OCI-LY1 (cell line): Measurements from ENCODE around the gene ZNF831.

Experiments used
- H2AFZ ChIP-seq: fragments of 200-600 bp; sonication (generic), shearing (Covaris generic); 2 replicates; pipeline ENCODE4 v1.6.0; 2014; ENCODE audit warnings: antibody characterized with exemption, mild to moderate bottlenecking, low read length
- H3F3A ChIP-seq: fragments of 200-600 bp; sonication (generic), shearing (Covaris generic); 2 replicates; pipeline ENCODE4 v1.6.0; 2014; ENCODE audit warnings: mild to moderate bottlenecking, antibody characterized with exemption, low read length, moderate library complexity; ENCODE audit not compliant: insufficient read depth
- H3K27ac ChIP-seq: fragments of 200-600 bp; sonication (generic); 2 replicates; pipeline ENCODE4 v1.5.1; 2014; ENCODE audit warnings: low read length, mixed run types, mild to moderate bottlenecking, low read depth; ENCODE audit not compliant: poor library complexity, severe bottlenecking
- H3K27me3 ChIP-seq: fragments of 200-600 bp; sonication (generic); 2 replicates; pipeline ENCODE4 v1.6.0; 2014; ENCODE audit warnings: antibody characterized with exemption, mild to moderate bottlenecking, low read length, moderate library complexity; ENCODE audit not compliant: insufficient read depth
- H3K36me3 ChIP-seq: fragments of 200-600 bp; sonication (generic); 2 replicates; pipeline ENCODE4 v1.6.1; 2014; ENCODE audit warnings: mild to moderate bottlenecking, antibody characterized with exemption, low read length, moderate library complexity, mixed read lengths; ENCODE audit not compliant: insufficient read depth
- H3K4me1 ChIP-seq: fragments of 200-600 bp; sonication (generic); 2 replicates; pipeline ENCODE4 v1.5.1; 2014; ENCODE audit warnings: mild to moderate bottlenecking, low read length, moderate library complexity; ENCODE audit not compliant: insufficient read depth, severe bottlenecking
- H3K4me2 ChIP-seq: fragments of 200-600 bp; sonication (generic), shearing (Covaris generic); 2 replicates; pipeline ENCODE4 v1.6.1; 2014; ENCODE audit warnings: low read length
- H3K4me3 ChIP-seq: fragments of 200-600 bp; sonication (generic); 2 replicates; pipeline ENCODE4 v1.5.1; 2014; ENCODE audit warnings: low read length, low read depth, mild to moderate bottlenecking, mixed read lengths; ENCODE audit not compliant: poor library complexity, severe bottlenecking
- H3K79me2 ChIP-seq: fragments of 200-600 bp; shearing (Covaris generic); 2 replicates; pipeline ENCODE4 v1.6.1; 2016; ENCODE audit warnings: mixed run types, low read length, mixed read lengths; ENCODE audit not compliant: insufficient read depth
- H3K9ac ChIP-seq: fragments of 200-600 bp; sonication (generic), shearing (Covaris generic); 2 replicates; pipeline ENCODE4 v1.6.1; 2014; ENCODE audit warnings: mild to moderate bottlenecking, low read length, mixed read lengths
- H3K9me2 ChIP-seq: fragments of 200-600 bp; sonication (generic), shearing (Covaris generic); 2 replicates; pipeline ENCODE4 v1.6.1; 2014; ENCODE audit warnings: low read depth, mild to moderate bottlenecking, low read length, mixed read lengths
- H3K9me3 ChIP-seq: fragments of 200-600 bp; shearing (Covaris generic); 2 replicates; pipeline ENCODE4 v1.6.1; 2014; ENCODE audit warnings: low read length, mixed read lengths
- H4K20me1 ChIP-seq: fragments of 200-600 bp; sonication (generic), shearing (Covaris generic); 2 replicates; pipeline ENCODE4 v1.6.0; 2016; ENCODE audit warnings: mild to moderate bottlenecking, low read length; ENCODE audit not compliant: insufficient read depth
- EZH2 ChIP-seq: fragments of 200-600 bp; sonication (generic), shearing (Covaris generic); IDR thresholded peaks from 2 replicates; pipeline ENCODE4 v1.8.0; 2017; ENCODE audit warnings: borderline replicate concordance, mixed run types, mild to moderate bottlenecking, antibody characterized with exemption, low read length, moderate library complexity, mixed read lengths
- TF ChIP-seq, protein P1 (sequence below): fragments of 200-600 bp; sonication (generic), shearing (Covaris generic); IDR thresholded peaks from 2 replicates; pipeline ENCODE4 v1.5.1; 2017; ENCODE audit warnings: mild to moderate bottlenecking, antibody characterized with exemption, low read length, moderate library complexity, mixed read lengths

The ZNF831 gene

GRCh38 chr20:59269411-59270025, 105.9 kb downstream of the ZNF831 start:
- H3K4me3 ChIP-seq = no peak overlapping the region
- no peak overlapping the region for H3K9ac ChIP-seq
- H3F3A ChIP-seq = no peaks in the 10 kb centered on the region
- no peaks in the 10 kb centered on the region for H3K36me3 ChIP-seq
- TF ChIP-seq EZH2 = no peak
- TF ChIP-seq, protein P1, sequence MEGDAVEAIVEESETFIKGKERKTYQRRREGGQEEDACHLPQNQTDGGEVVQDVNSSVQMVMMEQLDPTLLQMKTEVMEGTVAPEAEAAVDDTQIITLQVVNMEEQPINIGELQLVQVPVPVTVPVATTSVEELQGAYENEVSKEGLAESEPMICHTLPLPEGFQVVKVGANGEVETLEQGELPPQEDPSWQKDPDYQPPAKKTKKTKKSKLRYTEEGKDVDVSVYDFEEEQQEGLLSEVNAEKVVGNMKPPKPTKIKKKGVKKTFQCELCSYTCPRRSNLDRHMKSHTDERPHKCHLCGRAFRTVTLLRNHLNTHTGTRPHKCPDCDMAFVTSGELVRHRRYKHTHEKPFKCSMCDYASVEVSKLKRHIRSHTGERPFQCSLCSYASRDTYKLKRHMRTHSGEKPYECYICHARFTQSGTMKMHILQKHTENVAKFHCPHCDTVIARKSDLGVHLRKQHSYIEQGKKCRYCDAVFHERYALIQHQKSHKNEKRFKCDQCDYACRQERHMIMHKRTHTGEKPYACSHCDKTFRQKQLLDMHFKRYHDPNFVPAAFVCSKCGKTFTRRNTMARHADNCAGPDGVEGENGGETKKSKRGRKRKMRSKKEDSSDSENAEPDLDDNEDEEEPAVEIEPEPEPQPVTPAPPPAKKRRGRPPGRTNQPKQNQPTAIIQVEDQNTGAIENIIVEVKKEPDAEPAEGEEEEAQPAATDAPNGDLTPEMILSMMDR = no peak
- H3K27me3 ChIP-seq = 0 out of 2 replicates have a peak, but pooled peaks cover 4% of the 10 kb centered on the region
- no peak overlapping the region for H2AFZ ChIP-seq
- no peaks in the 10 kb centered on the region for H3K9me2 ChIP-seq
- no peaks in the 10 kb centered on the region for H3K4me1 ChIP-seq
- no peaks in the 10 kb centered on the region for H4K20me1 ChIP-seq
- H3K9me3 ChIP-seq = no peaks in the 10 kb centered on the region
- no peak overlapping the region for H3K4me2 ChIP-seq
- H3K27ac ChIP-seq = no peak overlapping the region
- no peaks in the 10 kb centered on the region for H3K79me2 ChIP-seq

GRCh38 chr20:59270380-59270779, 106.8 kb downstream of the ZNF831 start:
- H3F3A ChIP-seq = no peaks in the 10 kb centered on the region
- H3K9me3 ChIP-seq = no peaks in the 10 kb centered on the region
- no peaks in the 10 kb centered on the region for H3K4me1 ChIP-seq
- H3K36me3 ChIP-seq = no peaks in the 10 kb centered on the region
- H2AFZ ChIP-seq = no peak overlapping the region
- H4K20me1 ChIP-seq = no peaks in the 10 kb centered on the region
- no peak for TF ChIP-seq EZH2
- TF ChIP-seq, protein P1 = no peak
- H3K4me2 ChIP-seq = no peak overlapping the region
- no peak overlapping the region for H3K9ac ChIP-seq
- no peak overlapping the region for H3K4me3 ChIP-seq
- H3K27me3 ChIP-seq = 0 out of 2 replicates have a peak, but pooled peaks cover 4% of the 10 kb centered on the region
- H3K27ac ChIP-seq = no peak overlapping the region
- no peaks in the 10 kb centered on the region for H3K9me2 ChIP-seq
- H3K79me2 ChIP-seq = no peaks in the 10 kb centered on the region

DNA sequence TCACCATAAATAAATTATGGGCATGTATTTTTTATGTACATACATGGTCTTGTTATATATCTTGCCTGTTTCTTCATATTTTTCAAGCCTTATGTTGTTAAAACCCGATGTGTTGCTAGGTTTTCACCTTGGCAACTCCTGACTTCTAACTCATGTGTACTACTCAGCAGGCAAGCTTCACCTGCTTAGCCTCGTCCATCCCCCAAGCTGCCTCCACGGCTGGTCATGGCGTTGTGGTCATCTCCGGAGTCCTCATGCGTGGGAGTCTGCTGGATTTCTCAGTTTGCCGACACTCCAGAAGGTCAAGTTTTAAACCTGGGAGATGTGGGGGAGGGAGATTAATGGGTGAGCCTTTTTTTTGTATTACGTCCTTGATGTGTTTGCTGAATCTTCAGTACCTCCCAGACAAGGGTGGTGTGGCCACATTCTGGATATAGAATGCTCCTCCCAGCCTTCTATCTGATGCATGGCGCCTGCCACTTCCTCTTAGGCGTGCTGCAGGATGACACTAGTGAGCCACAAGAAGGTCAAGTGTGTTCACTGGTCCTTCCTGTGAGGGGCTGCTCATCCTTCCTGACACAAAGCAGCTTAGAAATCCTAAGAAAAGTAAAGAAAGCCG, 110.2 kb downstream of the ZNF831 start:
- H3K36me3 ChIP-seq = no peaks in the 10 kb centered on the region
- no peaks in the 10 kb centered on the region for H3K79me2 ChIP-seq
- H3K4me1 ChIP-seq = no peaks in the 10 kb centered on the region
- H3F3A ChIP-seq = no peaks in the 10 kb centered on the region
- no peaks in the 10 kb centered on the region for H3K9me3 ChIP-seq
- H3K27me3 ChIP-seq = 0 out of 2 replicates have a peak, but pooled peaks cover 4% of the 10 kb centered on the region
- no peak overlapping the region for H3K4me2 ChIP-seq
- H2AFZ ChIP-seq = no peak overlapping the region
- H3K27ac ChIP-seq = no peak overlapping the region
- no peaks in the 10 kb centered on the region for H4K20me1 ChIP-seq
- TF ChIP-seq EZH2 = no peak
- TF ChIP-seq, protein P1 = no peak
- H3K9ac ChIP-seq = no peak overlapping the region
- no peak overlapping the region for H3K4me3 ChIP-seq
- H3K9me2 ChIP-seq = no peaks in the 10 kb centered on the region
